HepG2 (cell line): ENCODE results near the gene DNPH1. TPM values are rescaled to one million over a fixed set of nuclear protein-coding genes. Genes with fewer than 3 reads are reported as not detected.
A peak's percentile ranks its signal among the peaks of the same experiment; 100 is the strongest.

Experiments
- ARID5B ChIP-seq: IDR thresholded peaks from 2 replicates; pipeline ENCODE4 v1.4.0; 2020; ENCODE audit warnings: mild to moderate bottlenecking, missing genetic modification reagents
- ARNT2 ChIP-seq: sonication (generic); formaldehyde crosslinking; IDR thresholded peaks from 2 replicates; pipeline ENCODE4 v1.8.0; 2022; ENCODE audit warnings: mild to moderate bottlenecking, low read depth, missing genetic modification reagents, moderate library complexity
- BATF2 ChIP-seq: sonication (generic); formaldehyde crosslinking; IDR thresholded peaks from 2 replicates; pipeline ENCODE4 v1.8.0; 2022; ENCODE audit warnings: mild to moderate bottlenecking, missing genetic modification reagents, moderate library complexity
- HBP1 ChIP-seq: IDR thresholded peaks from 2 replicates; pipeline ENCODE4 v1.6.1; 2016; ENCODE audit warnings: low read depth, control low read depth
- HMG20B ChIP-seq: conservative IDR thresholded peaks from 2 replicates; pipeline ENCODE4 v1.6.1; 2016; ENCODE audit warnings: missing genetic modification reagents, missing compliant biosample characterization
- KDM6A ChIP-seq: IDR thresholded peaks from 2 replicates; pipeline ENCODE4 v1.6.1; 2016; ENCODE audit warnings: low read depth
- KMT2A ChIP-seq: sonication (generic); formaldehyde crosslinking; IDR thresholded peaks from 2 replicates; pipeline ENCODE4 v1.4.0; 2020; ENCODE audit warnings: missing genetic modification reagents
- NCOA5 ChIP-seq: sonication (generic); formaldehyde crosslinking; IDR thresholded peaks from 2 replicates; pipeline ENCODE4 v1.4.0; 2020; ENCODE audit warnings: missing genetic modification reagents
- NCOR1 ChIP-seq: fragments of 200-600 bp; sonication (generic); IDR thresholded peaks from 2 replicates; pipeline ENCODE4 v1.7.0; 2017; ENCODE audit warnings: antibody characterized with exemption, low read length, borderline replicate concordance
- NR2F6 ChIP-seq, 2 experiments: IDR thresholded peaks; 2 replicates each; pipeline ENCODE4 v1.6.1; 2016; ENCODE audit warnings: antibody characterized with exemption in 1 of 2, mild to moderate bottlenecking in 1 of 2
- RBM39 ChIP-seq: fragments of 200-400 bp; formaldehyde crosslinking; IDR thresholded peaks from one replicate; pipeline ENCODE4 v1.6.1; 2018; ENCODE audit warnings: antibody characterized with exemption, mild to moderate bottlenecking, low read depth, low read length; ENCODE audit not compliant: poor library complexity, severe bottlenecking
- SMAD3 ChIP-seq: sonication (generic); formaldehyde crosslinking; IDR thresholded peaks from 2 replicates; pipeline ENCODE4 v1.4.0; 2020; ENCODE audit warnings: missing genetic modification reagents
- ZKSCAN8 ChIP-seq: IDR thresholded peaks from 2 replicates; pipeline ENCODE4 v1.6.1; 2016; ENCODE audit warnings: borderline replicate concordance, missing genetic modification reagents, missing compliant biosample characterization
- ZNF235 ChIP-seq: sonication (generic); formaldehyde crosslinking; IDR thresholded peaks from 2 replicates; pipeline ENCODE4 v1.8.1; 2023; ENCODE audit warnings: mild to moderate bottlenecking, missing genetic modification reagents, borderline replicate concordance
- ZNF292 ChIP-seq: sonication (generic); formaldehyde crosslinking; IDR thresholded peaks from 2 replicates; pipeline ENCODE4 v1.8.1; 2022; ENCODE audit warnings: mild to moderate bottlenecking, low read depth, missing genetic modification reagents, borderline replicate concordance
- ZNF3 ChIP-seq: IDR thresholded peaks from 2 replicates; pipeline ENCODE4 v1.7.0; 2017; ENCODE audit warnings: inconsistent platforms
- ZNF337 ChIP-seq: sonication (generic); formaldehyde crosslinking; IDR thresholded peaks from 2 replicates; pipeline ENCODE4 v1.5.1; 2020; ENCODE audit warnings: missing genetic modification reagents, low read depth, mild to moderate bottlenecking, borderline replicate concordance
- ZNF552 ChIP-seq: sonication (generic); formaldehyde crosslinking; IDR thresholded peaks from 2 replicates; pipeline ENCODE4 v1.9.0; 2022; ENCODE audit warnings: missing genetic modification reagents, mild to moderate bottlenecking, borderline replicate concordance
- ZNF577 ChIP-seq: sonication (generic); formaldehyde crosslinking; IDR thresholded peaks from 2 replicates; pipeline ENCODE4 v1.4.0; 2020; ENCODE audit warnings: mild to moderate bottlenecking, low read depth, missing genetic modification reagents, borderline replicate concordance
- ZNF614 ChIP-seq: IDR thresholded peaks from 2 replicates; pipeline ENCODE4 v1.6.1; 2018; ENCODE audit warnings: missing biosample characterization, missing genetic modification reagents, inconsistent platforms, borderline replicate concordance
- ZNF639 ChIP-seq: conservative IDR thresholded peaks from 2 replicates; pipeline ENCODE4 v1.6.1; 2018; ENCODE audit warnings: missing genetic modification reagents
- ZNF790 ChIP-seq: sonication (generic); formaldehyde crosslinking; IDR thresholded peaks from 2 replicates; pipeline ENCODE4 v1.8.0; 2022; ENCODE audit warnings: missing genetic modification reagents, mild to moderate bottlenecking, borderline replicate concordance
- ZNF850 ChIP-seq: sonication (generic); formaldehyde crosslinking; conservative IDR thresholded peaks from 2 replicates; pipeline ENCODE4 v1.9.0; 2021; ENCODE audit warnings: mild to moderate bottlenecking, missing genetic modification reagents
- ZNF879 ChIP-seq: sonication (generic); formaldehyde crosslinking; IDR thresholded peaks from 2 replicates; pipeline ENCODE4 v1.8.1; 2023; ENCODE audit warnings: missing genetic modification reagents
- polyA plus RNA-seq, 8 experiments: library from polyadenylated mRNA; depleted of rRNA in 3 of 8; stranded (reverse) in 7 of 8; unstranded in 1 of 8; fragments of >200 nt; fragmentation: Illumina TruSeq in 4 of 8; extraction: Trizol in 4 of 8; gene quantifications; 2 replicates each; pipeline versions ENCODE4 v1.2.1 to v1.2.3, GENCODE V29; 2011 to 2016; ENCODE audit warnings: low read depth in 4 of 8, missing spikeins in 1 of 8, mixed read lengths in 1 of 8; ENCODE audit not compliant: insufficient read depth in 1 of 8
- total RNA-seq, 5 experiments: library from RNA; depleted of rRNA; stranded (reverse); fragments of >200 nt; fragmentation: Illumina TruSeq; extraction: Trizol; gene quantifications; 2 replicates each; pipeline ENCODE4 v1.2.3, GENCODE V29; 2016; ENCODE audit warnings: low read depth in 1 of 5

The DNPH1 gene
- total and polyA plus RNA-seq, 2 of the 13 experiments (the other 11 are each of a cell fraction or from before 2014, with no cell fraction given): 56.5 to 75.1 TPM

- no peak for TF ChIP-seq ZNF577 (CRISPR knock-in tag)
- no peak for TF ChIP-seq NCOA5 (CRISPR knock-in tag)
- no peak for TF ChIP-seq ZNF337 (CRISPR knock-in tag)
- peak; percentile 62; the same call in 1 of the 2 replicates for TF ChIP-seq ZNF790 (CRISPR knock-in tag)
- peak; percentile 82 for TF ChIP-seq ARID5B (CRISPR knock-in tag)
- TF ChIP-seq ZNF3 (CRISPR knock-in tag): no peak
- TF ChIP-seq ZNF614 (CRISPR knock-in tag): peak; percentile 47; the same call in 1 of the 2 replicates
- TF ChIP-seq ZNF552 (CRISPR knock-in tag): no peak
- no peak for TF ChIP-seq RBM39
- TF ChIP-seq KDM6A (CRISPR knock-in tag): peak; percentile 93
- TF ChIP-seq ZKSCAN8: peak; percentile 32; the same call in 1 of the 2 replicates
- TF ChIP-seq ZNF235 (CRISPR knock-in tag): no peak
- TF ChIP-seq ARNT2 (CRISPR knock-in tag): peak; percentile 17
- TF ChIP-seq ZNF639 (CRISPR knock-in tag): no peak
- TF ChIP-seq ZNF292 (CRISPR knock-in tag): peak; percentile 62; the same call in 1 of the 2 replicates
- no peak for TF ChIP-seq ZNF850 (CRISPR knock-in tag)
- no peak for TF ChIP-seq BATF2
- TF ChIP-seq HBP1: no peak; the same call in 1 of the 2 replicates
- no peak; the same call in 1 of the 2 replicates for TF ChIP-seq SMAD3
- TF ChIP-seq ZNF879 (CRISPR knock-in tag): no peak
- TF ChIP-seq NR2F6 (IDR thresholded peaks at IDR 0.05): peak; percentile 71
- peak; percentile 76 for TF ChIP-seq NR2F6 (CRISPR knock-in tag; IDR thresholded peaks at IDR 0.05)
- TF ChIP-seq HMG20B (CRISPR knock-in tag): no peak
- peak; percentile 73; the same call in 1 of the 2 replicates for TF ChIP-seq NCOR1
- no peak for TF ChIP-seq KMT2A
Observed at GRCh38 chr6:43278524-43279078, 49.3 kb upstream of the DNPH1 start (continued).
